ENCODE data around the gene TMCO1. TPM values are rescaled to one million over a fixed set of nuclear protein-coding genes. Genes with fewer than 3 reads are reported as not detected.
A peak's percentile ranks its signal among the peaks of the same experiment; 100 is the strongest.
"Not testable (repeated sequence)": the region's sequence is repeated elsewhere in the genome, so short reads cannot be mapped to it uniquely, and the experiment has no call there.

Gene TMCO1
- total RNA-seq, 2 experiments from 2014 or later = 50.5 to 50.7 TPM

GRCh38 chr1:165698761-165699052 lies 70.0 kb downstream of the TMCO1 start:
- H3K9me3 Mint-ChIP-seq = peaks cover 1% of the 10 kb centered on the region
- H3K4me1 Mint-ChIP-seq (ENCODE audit: low read depth) = peaks cover 26% of the 10 kb centered on the region
- DNase-seq = no peak
- peak overlapping the region; percentile 96 for H3K27ac Mint-ChIP-seq
- peak overlapping the region; percentile 97 for H3K4me3 Mint-ChIP-seq
- intact Hi-C loops (cut with micrococcal nuclease) = loop anchor here (1.0 to 10.0 kb wide), 11 partner anchors 68 to 1176 kb away; partner anchors contain the start of genes FAM78B, TADA1, TMCO1 and UCK2
- CTCF ChIA-PET = interaction anchor here (1.4 to 2.2 kb wide), 5 partner anchors 10 to 101 kb away, joined by 3 to 9 read pairs (median 4); no protein-coding TSS in a partner anchor
- no peaks in the 10 kb centered on the region for H3K27me3 Mint-ChIP-seq (ENCODE audit: low read depth)
- H3K36me3 Mint-ChIP-seq (ENCODE audit: low read depth) = peaks cover 11% of the 10 kb centered on the region

GRCh38 chr1:165697881-165698760 lies 70.5 kb downstream of the TMCO1 start, which contains the start of gene ALDH9A1:
TSS of gene ALDH9A1 (minus strand) at chr1:165698562. CDS start at chr1:165698558, 4 bp downstream.
- H3K27me3 Mint-ChIP-seq (ENCODE audit: low read depth) = no peaks in the 10 kb centered on the region
- H3K9me3 Mint-ChIP-seq = peaks cover 1% of the 10 kb centered on the region
- DNase-seq = peak; percentile 89
- peak within 1 kb of the TSS; percentile 96 for H3K27ac Mint-ChIP-seq
- H3K4me1 Mint-ChIP-seq (ENCODE audit: low read depth) = peaks cover 26% of the 10 kb centered on the region
- peak within 1 kb of the TSS; percentile 97 for H3K4me3 Mint-ChIP-seq
- intact Hi-C loops (cut with micrococcal nuclease) = loop anchor here (1.0 to 10.0 kb wide), 11 partner anchors 68 to 1177 kb away; partner anchors contain the start of genes FAM78B, TADA1, TMCO1 and UCK2
- peaks cover 16% of the 10 kb centered on the region for H3K36me3 Mint-ChIP-seq (ENCODE audit: low read depth)
- CTCF ChIA-PET = interaction anchor here (0.5 to 2.2 kb wide), 18 partner anchors 11 to 284 kb away, joined by 3 to 9 read pairs (median 3); no protein-coding TSS in a partner anchor

- Mint-ChIP-seq H3K36me3 (ENCODE audit: low read depth) (peaks cover 18% of the 10 kb centered on the region), H3K9me3 (peaks cover 1% of the 10 kb centered on the region), H3K27ac (peak overlapping the region; percentile 96), H3K4me3 (peak overlapping the region; percentile 97), H3K27me3 (ENCODE audit: low read depth) (no peaks in the 10 kb centered on the region), H3K4me1 (ENCODE audit: low read depth) (peaks cover 26% of the 10 kb centered on the region)
- intact Hi-C loops (cut with micrococcal nuclease) = loop anchor here (5.0 to 10.0 kb wide), 4 partner anchors 145 to 1177 kb away; partner anchors contain the start of genes FAM78B and TADA1
- no peak for DNase-seq
- CTCF ChIA-PET = interaction anchor here (0.6 to 2.2 kb wide), 17 partner anchors 11 to 285 kb away, joined by 3 to 9 read pairs (median 3); no protein-coding TSS in a partner anchor
Measured at GRCh38 chr1:165697491-165697880, 71.2 kb downstream of the TMCO1 start.

- intact Hi-C loops (cut with micrococcal nuclease) = loop anchor here (5.0 to 10.0 kb wide), 4 partner anchors 146 to 1178 kb away; partner anchors contain the start of genes FAM78B and TADA1
- H3K36me3 Mint-ChIP-seq (ENCODE audit: low read depth) = peaks cover 26% of the 10 kb centered on the region
- peak overlapping the region; percentile 50 for H3K4me3 Mint-ChIP-seq
- H3K9me3 Mint-ChIP-seq = peaks cover 1% of the 10 kb centered on the region
- no peaks in the 10 kb centered on the region for H3K27me3 Mint-ChIP-seq (ENCODE audit: low read depth)
- no peak for DNase-seq
- CTCF ChIA-PET = interaction anchor here (1.5 to 2.2 kb wide), 2 partner anchors 13 to 37 kb away, joined by 3 to 9 read pairs; no protein-coding TSS in a partner anchor
- peak overlapping the region; percentile 38 for H3K27ac Mint-ChIP-seq
- H3K4me1 Mint-ChIP-seq (ENCODE audit: low read depth) = peaks cover 33% of the 10 kb centered on the region
Measured at GRCh38 chr1:165696625-165697100, 72.0 kb downstream of the TMCO1 start.

- peaks cover 31% of the 10 kb centered on the region for H3K36me3 Mint-ChIP-seq (ENCODE audit: low read depth)
- peaks cover 39% of the 10 kb centered on the region for H3K4me1 Mint-ChIP-seq (ENCODE audit: low read depth)
- CTCF ChIA-PET = no interaction called here
- intact Hi-C loops (cut with micrococcal nuclease) = loop anchor here (5.0 to 10.0 kb wide), 4 partner anchors 147 to 1180 kb away; partner anchors contain the start of genes FAM78B and TADA1
- H3K27me3 Mint-ChIP-seq (ENCODE audit: low read depth) = no peaks in the 10 kb centered on the region
- H3K27ac Mint-ChIP-seq = no peak overlapping the region
- no peak overlapping the region for H3K4me3 Mint-ChIP-seq
- no peak for DNase-seq
- peaks cover 1% of the 10 kb centered on the region for H3K9me3 Mint-ChIP-seq
Measured at GRCh38 chr1:165695031-165695430, 73.6 kb downstream of the TMCO1 start.

GRCh38 chr1:165688046-165688445 lies 80.6 kb downstream of the TMCO1 start:
- no peaks in the 10 kb centered on the region for H3K27me3 Mint-ChIP-seq (ENCODE audit: low read depth)
- H3K27ac Mint-ChIP-seq = no peak overlapping the region
- DNase-seq = no peak
- H3K4me1 Mint-ChIP-seq (ENCODE audit: low read depth) = peaks cover 53% of the 10 kb centered on the region
- H3K4me3 Mint-ChIP-seq = no peak overlapping the region
- peaks cover 7% of the 10 kb centered on the region for H3K9me3 Mint-ChIP-seq
- CTCF ChIA-PET = interaction anchor here (0.6 kb wide), 1 partner anchor 19 kb away, joined by 3 read pairs; no protein-coding TSS in a partner anchor
- H3K36me3 Mint-ChIP-seq (ENCODE audit: low read depth) = peaks cover 37% of the 10 kb centered on the region
- intact Hi-C loops (cut with micrococcal nuclease) = no loop called here

- no peak overlapping the region for H3K4me3 Mint-ChIP-seq
- CTCF ChIA-PET = interaction anchor here (0.7 kb wide), 1 partner anchor 229 kb away, joined by 4 read pairs; no protein-coding TSS in a partner anchor
- H3K4me1 Mint-ChIP-seq (ENCODE audit: low read depth) = peaks cover 48% of the 10 kb centered on the region
- intact Hi-C loops (cut with micrococcal nuclease) = no loop called here
- H3K27ac Mint-ChIP-seq = peak overlapping the region; percentile 54
- no peaks in the 10 kb centered on the region for H3K27me3 Mint-ChIP-seq (ENCODE audit: low read depth)
- H3K36me3 Mint-ChIP-seq (ENCODE audit: low read depth) = peaks cover 42% of the 10 kb centered on the region
- no peak for DNase-seq
- peaks cover 7% of the 10 kb centered on the region for H3K9me3 Mint-ChIP-seq
Measured at GRCh38 chr1:165686971-165687433, 81.7 kb downstream of the TMCO1 start.

- CTCF ChIA-PET = interaction anchor here (0.7 to 1.1 kb wide), 2 partner anchors 228 to 229 kb away, joined by 3 to 4 read pairs; no protein-coding TSS in a partner anchor
- intact Hi-C loops (cut with micrococcal nuclease) = no loop called here
- peaks cover 7% of the 10 kb centered on the region for H3K9me3 Mint-ChIP-seq
- peak; percentile 28 for DNase-seq
- H3K4me1 Mint-ChIP-seq (ENCODE audit: low read depth) = peaks cover 42% of the 10 kb centered on the region
- no peak overlapping the region for H3K4me3 Mint-ChIP-seq
- H3K27me3 Mint-ChIP-seq (ENCODE audit: low read depth) = no peaks in the 10 kb centered on the region
- peak overlapping the region; percentile 54 for H3K27ac Mint-ChIP-seq
- peaks cover 42% of the 10 kb centered on the region for H3K36me3 Mint-ChIP-seq (ENCODE audit: low read depth)
Measured at GRCh38 chr1:165686121-165686970, 82.3 kb downstream of the TMCO1 start.

GRCh38 chr1:165683848-165684485 lies 84.7 kb downstream of the TMCO1 start:
- no peak overlapping the region for H3K4me3 Mint-ChIP-seq
- H3K4me1 Mint-ChIP-seq (ENCODE audit: low read depth) = peaks cover 44% of the 10 kb centered on the region
- no peak overlapping the region for H3K27ac Mint-ChIP-seq
- H3K27me3 Mint-ChIP-seq (ENCODE audit: low read depth) = no peaks in the 10 kb centered on the region
- peaks cover 58% of the 10 kb centered on the region for H3K36me3 Mint-ChIP-seq (ENCODE audit: low read depth)
- DNase-seq = no peak
- CTCF ChIA-PET = interaction anchor here (2.4 kb wide), 1 partner anchor 14 kb away, joined by 9 read pairs; the partner anchor contains the start of gene ALDH9A1
- peaks cover 7% of the 10 kb centered on the region for H3K9me3 Mint-ChIP-seq
- intact Hi-C loops (cut with micrococcal nuclease) = no loop called here

GRCh38 chr1:165680773-165681172 lies 87.9 kb downstream of the TMCO1 start:
- Mint-ChIP-seq H3K36me3 (ENCODE audit: low read depth) (peaks cover 58% of the 10 kb centered on the region), H3K4me1 (ENCODE audit: low read depth) (peaks cover 31% of the 10 kb centered on the region)
- DNase-seq; H3K27me3 Mint-ChIP-seq (ENCODE audit: low read depth); H3K9me3 Mint-ChIP-seq; CTCF ChIA-PET; H3K4me3 Mint-ChIP-seq; H3K27ac Mint-ChIP-seq; intact Hi-C loops (cut with micrococcal nuclease): not testable (repeated sequence)

GRCh38 chr1:165680303-165680702 lies 88.4 kb downstream of the TMCO1 start:
- H3K4me3 Mint-ChIP-seq = no peak overlapping the region
- intact Hi-C loops (cut with micrococcal nuclease) = no loop called here
- H3K9me3 Mint-ChIP-seq = no peaks in the 10 kb centered on the region
- CTCF ChIA-PET = no interaction called here
- no peaks in the 10 kb centered on the region for H3K27me3 Mint-ChIP-seq (ENCODE audit: low read depth)
- peaks cover 30% of the 10 kb centered on the region for H3K4me1 Mint-ChIP-seq (ENCODE audit: low read depth)
- H3K27ac Mint-ChIP-seq = no peak overlapping the region
- no peak for DNase-seq
- peaks cover 56% of the 10 kb centered on the region for H3K36me3 Mint-ChIP-seq (ENCODE audit: low read depth)
